ENCODE measurements around the gene RPS13. TPM values are rescaled to one million over a fixed set of nuclear protein-coding genes. Genes with fewer than 3 reads are reported as not detected.

Gene RPS13
- total and polyA plus RNA-seq, 2 donors (not counting 1 experiment from before 2014, with no cell fraction given), result 1,411 to 1,599 TPM

DNA sequence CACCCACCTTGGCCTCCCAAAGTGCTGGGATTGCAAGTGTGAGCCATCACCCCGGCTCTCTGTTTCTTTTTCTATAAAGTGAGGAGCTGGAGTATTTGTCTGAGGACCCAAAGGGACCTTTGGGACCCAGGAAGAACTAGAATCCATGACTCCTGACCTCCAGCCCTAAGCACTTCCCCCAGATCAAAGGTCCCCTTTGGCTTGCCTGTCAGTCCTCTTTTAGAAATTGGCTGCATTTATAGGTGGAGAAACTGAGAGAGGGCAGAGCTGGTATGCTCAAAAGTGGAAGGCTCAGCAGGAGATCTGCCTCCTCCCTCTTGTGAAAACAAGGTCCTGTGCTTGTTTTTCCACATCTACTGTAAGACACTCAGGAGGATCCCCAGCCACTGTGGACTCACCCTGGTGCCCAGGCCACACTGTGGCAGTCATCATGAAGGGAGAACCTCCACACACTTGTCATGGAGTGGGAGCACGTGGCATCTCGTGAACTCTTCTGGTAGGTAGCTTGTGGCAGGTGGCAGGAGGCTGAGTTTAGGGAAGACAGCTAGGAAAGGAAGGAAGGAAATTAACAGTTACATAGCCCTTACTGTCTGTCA, 50.9 kb downstream of the RPS13 start:
- H3K27ac Mint-ChIP-seq, result no peak overlapping the region
- Histone ChIP-seq H3K4me2 (replicated peaks; ENCODE audit: low read depth, low read length, poor library complexity, severe bottlenecking) (no peak overlapping the region), H3K27me3 (replicated peaks in 1 of 4; ENCODE audit: control extremely low read depth in 1 of 4, control insufficient read depth in 3 of 4, insufficient read depth in 4 of 4, low read length in 3 of 4) (no peaks in the 10 kb centered on the region), H3K36me3 (replicated peaks in 1 of 2; ENCODE audit: control extremely low read depth in 1 of 2, control insufficient read depth in 1 of 2, extremely low read depth in 1 of 2, insufficient read depth in 2 of 2, low read length in 1 of 2) (no peaks in the 10 kb centered on the region), H4K20me1 (ENCODE audit: control insufficient read depth, insufficient read depth, low read length, poor library complexity, severe bottlenecking) (no peaks in the 10 kb centered on the region), H3K9ac (ENCODE audit: low read length) (no peak overlapping the region), H3K9me3 (ENCODE audit: control extremely low read depth in 1 of 3, control insufficient read depth in 2 of 3, insufficient read depth in 1 of 3, low read length in 2 of 3) (no peaks in the 10 kb centered on the region), H3K79me2 (ENCODE audit: control insufficient read depth, insufficient read depth, low read length) (no peaks in the 10 kb centered on the region), H2AFZ (ENCODE audit: insufficient read depth, low read depth, low read length, poor library complexity, severe bottlenecking) (no peak overlapping the region), H3K27ac (ENCODE audit: low read length in 2 of 2) (no peak overlapping the region), H3K4me1 (ENCODE audit: control insufficient read depth in 2 of 2, insufficient read depth in 2 of 2, low read length in 2 of 2) (no peaks in the 10 kb centered on the region), H3K4me3 (ENCODE audit: control extremely low read depth in 1 of 5, extremely low read depth in 1 of 5, insufficient read depth in 1 of 5, low read depth in 2 of 5, low read length in 4 of 5) (no peak overlapping the region)
- no peak for TF ChIP-seq EZH2 (IDR thresholded peaks at IDR 0.05; ENCODE audit: borderline replicate concordance, insufficient read depth, low read depth, low read length, poor library complexity, severe bottlenecking)
- TF ChIP-seq, protein P1, sequence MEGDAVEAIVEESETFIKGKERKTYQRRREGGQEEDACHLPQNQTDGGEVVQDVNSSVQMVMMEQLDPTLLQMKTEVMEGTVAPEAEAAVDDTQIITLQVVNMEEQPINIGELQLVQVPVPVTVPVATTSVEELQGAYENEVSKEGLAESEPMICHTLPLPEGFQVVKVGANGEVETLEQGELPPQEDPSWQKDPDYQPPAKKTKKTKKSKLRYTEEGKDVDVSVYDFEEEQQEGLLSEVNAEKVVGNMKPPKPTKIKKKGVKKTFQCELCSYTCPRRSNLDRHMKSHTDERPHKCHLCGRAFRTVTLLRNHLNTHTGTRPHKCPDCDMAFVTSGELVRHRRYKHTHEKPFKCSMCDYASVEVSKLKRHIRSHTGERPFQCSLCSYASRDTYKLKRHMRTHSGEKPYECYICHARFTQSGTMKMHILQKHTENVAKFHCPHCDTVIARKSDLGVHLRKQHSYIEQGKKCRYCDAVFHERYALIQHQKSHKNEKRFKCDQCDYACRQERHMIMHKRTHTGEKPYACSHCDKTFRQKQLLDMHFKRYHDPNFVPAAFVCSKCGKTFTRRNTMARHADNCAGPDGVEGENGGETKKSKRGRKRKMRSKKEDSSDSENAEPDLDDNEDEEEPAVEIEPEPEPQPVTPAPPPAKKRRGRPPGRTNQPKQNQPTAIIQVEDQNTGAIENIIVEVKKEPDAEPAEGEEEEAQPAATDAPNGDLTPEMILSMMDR (IDR thresholded peaks at IDR 0.05), result no peak
- WGBS (ENCODE audit: insufficient coverage), result 100% methylated on average over 1 of the region's 3 CpGs
- no peaks in the 10 kb centered on the region for H3K4me1 Mint-ChIP-seq
- H3K27me3 Mint-ChIP-seq, result no peaks in the 10 kb centered on the region
- CTCF ChIA-PET, result no interaction called here
- H3K4me3 Mint-ChIP-seq, result no peak overlapping the region
- H3K9me3 Mint-ChIP-seq (ENCODE audit: insufficient read depth), result no peaks in the 10 kb centered on the region
- POLR2A ChIA-PET, result no interaction called here
- DNase-seq (no peak), ATAC-seq (ENCODE audit: low read depth) (no peak)
- intact Hi-C loops (cut with micrococcal nuclease), result no loop called here

DNA sequence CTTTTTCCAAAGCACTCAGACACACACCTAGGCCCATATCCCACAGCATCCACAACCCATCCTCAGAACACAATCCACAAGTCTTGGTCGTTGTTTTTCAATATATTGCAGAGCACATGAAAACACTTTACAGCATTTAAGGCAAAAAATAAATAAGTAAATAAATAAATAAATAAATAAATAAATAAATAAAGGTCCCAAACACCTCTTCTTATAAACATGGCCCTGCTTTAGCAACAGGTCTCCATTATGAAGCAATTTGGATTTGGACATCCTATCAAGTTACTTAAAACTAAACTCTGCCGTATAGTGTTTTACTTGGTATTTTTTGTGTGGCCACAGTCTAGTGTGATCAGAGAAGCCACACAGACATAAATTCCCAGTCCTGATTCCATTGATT, 52.5 kb downstream of the RPS13 start:
- Histone ChIP-seq H3K4me2 (replicated peaks; ENCODE audit: low read depth, low read length, poor library complexity, severe bottlenecking) (no peak overlapping the region), H3K4me1 (ENCODE audit: control insufficient read depth in 2 of 2, insufficient read depth in 2 of 2, low read length in 2 of 2) (no peaks in the 10 kb centered on the region), H4K20me1 (ENCODE audit: control insufficient read depth, insufficient read depth, low read length, poor library complexity, severe bottlenecking) (no peaks in the 10 kb centered on the region), H3K9ac (ENCODE audit: low read length) (no peak overlapping the region), H3K79me2 (ENCODE audit: control insufficient read depth, insufficient read depth, low read length) (no peaks in the 10 kb centered on the region), H3K36me3 (replicated peaks in 1 of 2; ENCODE audit: control extremely low read depth in 1 of 2, control insufficient read depth in 1 of 2, extremely low read depth in 1 of 2, insufficient read depth in 2 of 2, low read length in 1 of 2) (no peaks in the 10 kb centered on the region), H3K9me3 (ENCODE audit: control extremely low read depth in 1 of 3, control insufficient read depth in 2 of 3, insufficient read depth in 1 of 3, low read length in 2 of 3) (no peaks in the 10 kb centered on the region), H3K27me3 (replicated peaks in 1 of 4; ENCODE audit: control extremely low read depth in 1 of 4, control insufficient read depth in 3 of 4, insufficient read depth in 4 of 4, low read length in 3 of 4) (no peaks in the 10 kb centered on the region), H3K27ac (ENCODE audit: low read length in 2 of 2) (no peak overlapping the region), H2AFZ (ENCODE audit: insufficient read depth, low read depth, low read length, poor library complexity, severe bottlenecking) (no peak overlapping the region), H3K4me3 (ENCODE audit: control extremely low read depth in 1 of 5, extremely low read depth in 1 of 5, insufficient read depth in 1 of 5, low read depth in 2 of 5, low read length in 4 of 5) (no peak overlapping the region)
- intact Hi-C loops (cut with micrococcal nuclease), result no loop called here
- TF ChIP-seq EZH2 (IDR thresholded peaks at IDR 0.05; ENCODE audit: borderline replicate concordance, insufficient read depth, low read depth, low read length, poor library complexity, severe bottlenecking), result no peak
- TF ChIP-seq, protein P1 (IDR thresholded peaks at IDR 0.05), result no peak
- WGBS (ENCODE audit: insufficient coverage), result no CpG with 5 or more reads among the region's 2 CpGs
- ATAC-seq (ENCODE audit: low read depth), result no peak
- no peaks in the 10 kb centered on the region for H3K9me3 Mint-ChIP-seq (ENCODE audit: insufficient read depth)
- H3K4me1 Mint-ChIP-seq, result no peaks in the 10 kb centered on the region
- H3K27me3 Mint-ChIP-seq, result no peaks in the 10 kb centered on the region
- no peak overlapping the region for H3K4me3 Mint-ChIP-seq
- CTCF ChIA-PET, result no interaction called here
- DNase-seq, result no peak
- no peak overlapping the region for H3K27ac Mint-ChIP-seq
- POLR2A ChIA-PET, result no interaction called here

Small RNAs within 50 kb of the gene (small RNA-seq; reads per million reads assigned to genes)
- gene RNU6-593P (ENCODE audit: insufficient read length, low read depth, low replicate concordance) (not detected), gene SNORD14A (ENCODE audit: insufficient read length, low read depth, low replicate concordance) (3,107 reads per million, percentile 99 among the genes with 10 or more reads in this experiment), gene SNORD14B (ENCODE audit: insufficient read length, low read depth, low replicate concordance) (not detected)

Other genes with a start within 250 kb of the RPS13 start
- gene PLEKHA7, start 63.3 kb downstream of the RPS13 start, total RNA-seq, result 8.2 and 10.1 TPM in 2 replicates
- gene PLEKHA7, start 63.3 kb downstream of the RPS13 start, polyA plus RNA-seq, result 1.1 and 1.7 TPM in 2 replicates
- gene PIK3C2A, start 130.3 kb upstream of the RPS13 start, total RNA-seq, result 48.8 and 54.9 TPM in 2 replicates
- gene PIK3C2A, start 130.3 kb upstream of the RPS13 start, polyA plus RNA-seq, result 7.0 and 8.8 TPM in 2 replicates
- 6.8 and 10.5 TPM in 2 replicates for gene NUCB2, start 199.1 kb upstream of the RPS13 start, total RNA-seq
- 1.8 and 6.3 TPM in 2 replicates for gene NUCB2, start 199.1 kb upstream of the RPS13 start, polyA plus RNA-seq

Data from B cell (primary cell).